ENCODE data around the gene FAM110C. TPM values are rescaled to one million over a fixed set of nuclear protein-coding genes. Genes with fewer than 3 reads are reported as not detected.

The FAM110C gene
- 0.07 and 0.09 TPM in 2 replicates for total RNA-seq
- long read RNA-seq = 0 reads

- H3K27ac Mint-ChIP-seq (ENCODE audit: unreplicated experiment) = no peak within 1 kb of the TSS
- H3K27me3 Mint-ChIP-seq (ENCODE audit: low read depth) = peaks cover 89% of the 10 kb centered on the region
- DNase-seq (ENCODE audit: low read depth, low spot score) = no peak
- H3K9me3 Mint-ChIP-seq = no peaks in the 10 kb centered on the region
- H3K36me3 Mint-ChIP-seq (ENCODE audit: low read depth) = no peaks in the 10 kb centered on the region
- H3K4me1 Mint-ChIP-seq = peaks cover 7% of the 10 kb centered on the region
- H3K4me3 Mint-ChIP-seq = peak within 1 kb of the TSS; percentile 81
- no peak for TF ChIP-seq CTCF (conservative IDR thresholded peaks at IDR 0.05)
Measured at GRCh38 chr2:46471-47345, at the start of gene FAM110C. FAM110C (minus strand) TSS chr2:46505; CDS start chr2:46385, 120 bp downstream.

- H3K27me3 Mint-ChIP-seq (ENCODE audit: low read depth) = peaks cover 5% of the 10 kb centered on the region
Measured at GRCh38 chr2:92326-92725, 46.0 kb upstream of the FAM110C start.

DNA sequence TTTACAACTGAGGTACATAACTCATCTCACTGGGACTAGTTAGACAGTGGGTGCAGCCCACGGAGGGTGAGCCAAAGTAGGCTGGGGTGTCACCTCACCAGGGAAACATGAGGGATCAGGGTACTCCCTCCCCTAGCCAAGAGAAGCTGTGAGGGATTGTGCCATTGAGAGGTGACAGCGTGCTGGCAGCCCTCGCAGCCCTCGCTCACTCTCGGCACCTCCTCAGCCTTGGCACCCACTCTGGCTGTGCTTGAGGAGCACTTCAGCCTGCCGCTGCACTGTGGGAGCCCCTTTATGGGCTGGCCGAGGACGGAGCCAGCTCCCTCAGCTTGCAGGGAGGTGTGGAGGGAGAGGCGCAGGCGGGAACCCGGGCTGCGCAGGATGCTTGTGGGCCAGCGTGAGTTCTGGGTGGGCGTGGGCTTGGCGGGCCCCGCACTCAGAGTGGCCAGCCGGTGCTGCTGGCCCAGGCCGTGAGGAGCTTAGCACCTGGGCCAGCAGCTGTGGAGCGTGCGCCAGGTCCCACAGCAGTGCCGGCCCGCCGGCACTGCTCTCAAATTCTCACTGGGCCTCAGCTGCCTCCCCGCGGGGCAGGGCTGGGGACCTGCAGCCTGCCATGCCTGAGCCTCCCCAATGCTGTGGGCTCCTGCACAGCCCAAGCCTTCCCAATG, 44.5 kb upstream of the FAM110C start:
- no peaks in the 10 kb centered on the region for H3K4me1 Mint-ChIP-seq
- no peak for DNase-seq (ENCODE audit: low read depth, low spot score)
- no peak overlapping the region for H3K27ac Mint-ChIP-seq (ENCODE audit: unreplicated experiment)
- no peaks in the 10 kb centered on the region for H3K36me3 Mint-ChIP-seq (ENCODE audit: low read depth)
- peaks cover 3% of the 10 kb centered on the region for H3K9me3 Mint-ChIP-seq
- no peak overlapping the region for H3K4me3 Mint-ChIP-seq
- no peak for TF ChIP-seq CTCF (conservative IDR thresholded peaks at IDR 0.05)
- H3K27me3 Mint-ChIP-seq (ENCODE audit: low read depth) = peaks cover 4% of the 10 kb centered on the region

More at GRCh38 chr2:92326-92725, 46.0 kb upstream of the FAM110C start:
- H3K4me1 Mint-ChIP-seq = no peaks in the 10 kb centered on the region
- no peaks in the 10 kb centered on the region for H3K36me3 Mint-ChIP-seq (ENCODE audit: low read depth)
- DNase-seq (ENCODE audit: low read depth, low spot score) = no peak
- no peak overlapping the region for H3K27ac Mint-ChIP-seq (ENCODE audit: unreplicated experiment)
- no peak overlapping the region for H3K4me3 Mint-ChIP-seq
- peaks cover 7% of the 10 kb centered on the region for H3K9me3 Mint-ChIP-seq
- no peak for TF ChIP-seq CTCF (conservative IDR thresholded peaks at IDR 0.05)

- no peak for DNase-seq (ENCODE audit: low read depth, low spot score)
- H3K4me1 Mint-ChIP-seq = no peaks in the 10 kb centered on the region
- H3K4me3 Mint-ChIP-seq = no peak overlapping the region
- H3K27ac Mint-ChIP-seq (ENCODE audit: unreplicated experiment) = no peak overlapping the region
- peaks cover 14% of the 10 kb centered on the region for H3K27me3 Mint-ChIP-seq (ENCODE audit: low read depth)
- H3K9me3 Mint-ChIP-seq = no peaks in the 10 kb centered on the region
- H3K36me3 Mint-ChIP-seq (ENCODE audit: low read depth) = no peaks in the 10 kb centered on the region
- TF ChIP-seq CTCF (conservative IDR thresholded peaks at IDR 0.05) = no peak
Measured at GRCh38 chr2:85761-86160, 39.5 kb upstream of the FAM110C start.

DNA sequence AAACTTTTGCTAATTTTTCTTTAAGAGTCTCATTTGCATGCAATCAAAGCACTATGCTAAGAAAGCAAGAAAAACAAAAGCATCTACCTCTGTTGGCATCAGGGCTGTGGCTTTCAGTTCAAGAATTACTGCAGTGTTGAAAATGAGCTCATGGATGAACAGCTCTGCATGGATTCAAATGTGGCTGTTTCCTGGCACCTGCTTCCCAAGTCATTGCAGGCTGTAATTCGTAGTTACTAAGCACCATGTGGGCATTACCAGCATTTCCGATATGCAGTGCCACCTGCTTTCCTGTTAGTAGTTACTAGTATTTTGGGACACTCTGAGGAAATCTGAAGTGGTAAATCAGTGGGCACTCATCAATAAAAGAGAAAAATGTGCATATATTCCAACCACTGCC, 37.8 kb upstream of the FAM110C start:
- no peak for DNase-seq (ENCODE audit: low read depth, low spot score)
- Mint-ChIP-seq H3K4me1 (no peaks in the 10 kb centered on the region), H3K36me3 (ENCODE audit: low read depth) (no peaks in the 10 kb centered on the region), H3K27me3 (ENCODE audit: low read depth) (peaks cover 21% of the 10 kb centered on the region), H3K27ac (ENCODE audit: unreplicated experiment) (no peak overlapping the region), H3K4me3 (no peak overlapping the region), H3K9me3 (no peaks in the 10 kb centered on the region)
- TF ChIP-seq CTCF (conservative IDR thresholded peaks at IDR 0.05) = no peak

Measured in neural crest cell (in vitro differentiated cells).